ENCODE results near the gene ZNF507. TPM values are rescaled to one million over a fixed set of nuclear protein-coding genes. Genes with fewer than 3 reads are reported as not detected.

The ZNF507 gene
- 12.5 and 19.1 TPM in 2 replicates for total RNA-seq

GRCh38 chr19:32345261-32346207 lies at the start of gene ZNF507:
ZNF507 (plus strand) TSS chr19:32345610; CDS start chr19:32352831, 7,221 bp downstream.

GRCh38 chr19:32405431-32406160 lies 60.2 kb downstream of the ZNF507 start, which contains the start of gene DPY19L3:
DPY19L3 (plus strand) TSS chr19:32405770; CDS start chr19:32408254, 2,484 bp downstream.

Other genes starting within 250 kb of the ZNF507 start
- 27.9 and 43.6 TPM in 2 replicates for gene DPY19L3, start 60.2 kb downstream of the ZNF507 start, total RNA-seq
- gene PDCD5, start 235.6 kb downstream of the ZNF507 start, total RNA-seq = 111 and 114 TPM in 2 replicates

Data from smooth muscle cell of the umbilical artery (primary cell).